Uterus (tissue), 2 donors: ENCODE data around the gene AP2M1.

Source experiments
- POLR2A ChIP-seq, 2 donors: fragments of 450-650 bp; IDR thresholded peaks; one replicate each; pipeline ENCODE4 v1.6.1; 2016; ENCODE audit warnings: antibody characterized with exemption in 2 of 2, mild to moderate bottlenecking in 1 of 2, moderate library complexity in 1 of 2
- TF ChIP-seq, protein P1 (sequence below), 4 experiments: fragments of 200-600 bp in 2 of 4; fragments of 450-650 bp in 2 of 4; sonication (generic) in 2 of 4; IDR thresholded peaks; one replicate each; pipeline ENCODE4 v1.5.1; 2016 to 2019; ENCODE audit warnings: antibody characterized with exemption in 4 of 4, mild to moderate bottlenecking in 2 of 4, moderate library complexity in 1 of 4

DNA sequence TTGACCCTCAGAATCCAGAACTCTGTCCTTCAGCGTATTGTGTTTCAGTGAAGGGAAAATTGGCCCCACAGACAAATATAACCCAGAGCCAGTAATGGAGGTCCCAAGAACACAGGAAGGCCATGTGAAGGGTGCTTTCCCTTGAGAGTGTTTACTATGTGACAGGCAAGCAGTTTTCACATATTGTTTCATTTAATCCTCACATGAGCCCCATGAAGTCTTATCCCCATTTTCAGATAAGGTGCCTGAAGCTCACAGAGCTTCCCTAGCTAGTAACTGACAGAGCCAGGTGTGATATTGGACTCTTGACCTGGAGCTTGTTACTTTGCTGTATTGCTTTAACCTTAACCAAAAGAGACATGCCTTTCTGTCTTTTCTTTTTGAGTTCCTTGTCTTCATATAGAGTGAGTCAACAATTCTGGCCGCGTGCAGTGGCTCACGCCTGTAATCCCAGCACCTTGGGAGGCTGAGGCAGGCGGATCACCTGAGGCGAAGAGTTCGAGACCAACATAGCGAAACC is 28.8 kb upstream of the AP2M1 start:
- TF ChIP-seq, protein P1, sequence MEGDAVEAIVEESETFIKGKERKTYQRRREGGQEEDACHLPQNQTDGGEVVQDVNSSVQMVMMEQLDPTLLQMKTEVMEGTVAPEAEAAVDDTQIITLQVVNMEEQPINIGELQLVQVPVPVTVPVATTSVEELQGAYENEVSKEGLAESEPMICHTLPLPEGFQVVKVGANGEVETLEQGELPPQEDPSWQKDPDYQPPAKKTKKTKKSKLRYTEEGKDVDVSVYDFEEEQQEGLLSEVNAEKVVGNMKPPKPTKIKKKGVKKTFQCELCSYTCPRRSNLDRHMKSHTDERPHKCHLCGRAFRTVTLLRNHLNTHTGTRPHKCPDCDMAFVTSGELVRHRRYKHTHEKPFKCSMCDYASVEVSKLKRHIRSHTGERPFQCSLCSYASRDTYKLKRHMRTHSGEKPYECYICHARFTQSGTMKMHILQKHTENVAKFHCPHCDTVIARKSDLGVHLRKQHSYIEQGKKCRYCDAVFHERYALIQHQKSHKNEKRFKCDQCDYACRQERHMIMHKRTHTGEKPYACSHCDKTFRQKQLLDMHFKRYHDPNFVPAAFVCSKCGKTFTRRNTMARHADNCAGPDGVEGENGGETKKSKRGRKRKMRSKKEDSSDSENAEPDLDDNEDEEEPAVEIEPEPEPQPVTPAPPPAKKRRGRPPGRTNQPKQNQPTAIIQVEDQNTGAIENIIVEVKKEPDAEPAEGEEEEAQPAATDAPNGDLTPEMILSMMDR (IDR thresholded peaks at IDR 0.05), result no peak
- TF ChIP-seq POLR2A (IDR thresholded peaks at IDR 0.05), result no peak
